CD4-positive, CD25-positive, alpha-beta regulatory T cell (primary cell): Measurements from ENCODE around the gene MAGI1. TPM values are rescaled to one million over a fixed set of nuclear protein-coding genes. Genes with fewer than 3 reads are reported as not detected.

Experiments used
- ATAC-seq, 2 donors: fragments of 150-1000 bp; cut with Tn5 transposase; one replicate each; pipeline ENCODE4 v1.10.0; 2021; ENCODE audit warnings: low read depth in 2 of 2, moderate number of reproducible peaks in 2 of 2, moderate library complexity in 1 of 2
- DNase-seq, 3 donors: peaks; one replicate each; pipeline versions ENCODE4 v3.0.0 to v3.0.0-alpha.2; 2012 to 2022; ENCODE audit warnings: mixed read lengths in 1 of 3
- H3K27ac ChIP-seq: one replicate; pipeline ENCODE4 v1.7.0; 2013; ENCODE audit warnings: mild to moderate bottlenecking, low read length; ENCODE audit not compliant: insufficient read depth, poor library complexity, severe bottlenecking
- H3K27me3 ChIP-seq: one replicate; pipeline ENCODE4 v1.7.0; 2013; ENCODE audit warnings: low read length; ENCODE audit not compliant: control insufficient read depth, insufficient read depth
- H3K36me3 ChIP-seq: one replicate; pipeline ENCODE4 v1.7.0; 2013; ENCODE audit warnings: mild to moderate bottlenecking, low read length, moderate library complexity; ENCODE audit not compliant: control insufficient read depth, insufficient read depth
- H3K4me1 ChIP-seq: 2 replicates; pipeline ENCODE4 v1.7.0; 2013; ENCODE audit warnings: mild to moderate bottlenecking, low read length; ENCODE audit not compliant: insufficient read depth, control insufficient read depth, poor library complexity, severe bottlenecking
- H3K4me3 ChIP-seq: one replicate; pipeline ENCODE4 v1.7.0; 2013; ENCODE audit warnings: low read depth, mild to moderate bottlenecking, low read length, moderate library complexity
- H3K9me3 ChIP-seq, 2 experiments: 1 replicate in 1 of 2; 2 replicates in 1 of 2; pipeline ENCODE4 v1.7.0; 2013; ENCODE audit warnings: low read length in 2 of 2, mild to moderate bottlenecking in 1 of 2, moderate library complexity in 1 of 2; ENCODE audit not compliant: control insufficient read depth in 2 of 2
- H3K27ac Mint-ChIP-seq, 3 donors: one replicate each; pipeline ENCODE4 v1.8.0; 2020 to 2022; ENCODE audit warnings: mild to moderate bottlenecking in 3 of 3, mixed read lengths in 3 of 3, moderate library complexity in 2 of 3
- H3K27me3 Mint-ChIP-seq: one replicate; pipeline ENCODE4 v1.8.0; 2022; ENCODE audit warnings: mild to moderate bottlenecking, mixed read lengths
- H3K36me3 Mint-ChIP-seq: one replicate; pipeline ENCODE4 v1.8.0; 2020; ENCODE audit warnings: mixed read lengths
- H3K4me1 Mint-ChIP-seq, 4 donors: one replicate each; pipeline ENCODE4 v1.8.0; 2020 to 2022; ENCODE audit warnings: mixed read lengths in 4 of 4, mild to moderate bottlenecking in 1 of 4
- H3K4me3 Mint-ChIP-seq, 4 donors: one replicate each; pipeline ENCODE4 v1.8.0; 2020 to 2022; ENCODE audit warnings: mild to moderate bottlenecking in 4 of 4, mixed read lengths in 4 of 4, moderate library complexity in 3 of 4
- H3K9me3 Mint-ChIP-seq, 7 donors: one replicate each; pipeline ENCODE4 v1.8.0; 2020 to 2022; ENCODE audit warnings: mixed read lengths in 7 of 7, mild to moderate bottlenecking in 3 of 7, moderate library complexity in 2 of 7
- polyA plus RNA-seq, 4 donors: library from polyadenylated mRNA; unstranded; fragments of 300-500 nt; fragmentation: Illumina TruSeq; gene quantifications; one replicate each; pipeline ENCODE4 v1.2.3, GENCODE V29; 2021
- total RNA-seq: library from RNA; stranded (reverse); gene quantifications from one replicate; pipeline ENCODE4 v1.2.3, GENCODE V29; 2022

Gene MAGI1
- total and polyA plus RNA-seq, 5 donors from 2014 or later, result 0.10 to 0.44 (median 0.19) TPM; not detected in 1

DNA sequence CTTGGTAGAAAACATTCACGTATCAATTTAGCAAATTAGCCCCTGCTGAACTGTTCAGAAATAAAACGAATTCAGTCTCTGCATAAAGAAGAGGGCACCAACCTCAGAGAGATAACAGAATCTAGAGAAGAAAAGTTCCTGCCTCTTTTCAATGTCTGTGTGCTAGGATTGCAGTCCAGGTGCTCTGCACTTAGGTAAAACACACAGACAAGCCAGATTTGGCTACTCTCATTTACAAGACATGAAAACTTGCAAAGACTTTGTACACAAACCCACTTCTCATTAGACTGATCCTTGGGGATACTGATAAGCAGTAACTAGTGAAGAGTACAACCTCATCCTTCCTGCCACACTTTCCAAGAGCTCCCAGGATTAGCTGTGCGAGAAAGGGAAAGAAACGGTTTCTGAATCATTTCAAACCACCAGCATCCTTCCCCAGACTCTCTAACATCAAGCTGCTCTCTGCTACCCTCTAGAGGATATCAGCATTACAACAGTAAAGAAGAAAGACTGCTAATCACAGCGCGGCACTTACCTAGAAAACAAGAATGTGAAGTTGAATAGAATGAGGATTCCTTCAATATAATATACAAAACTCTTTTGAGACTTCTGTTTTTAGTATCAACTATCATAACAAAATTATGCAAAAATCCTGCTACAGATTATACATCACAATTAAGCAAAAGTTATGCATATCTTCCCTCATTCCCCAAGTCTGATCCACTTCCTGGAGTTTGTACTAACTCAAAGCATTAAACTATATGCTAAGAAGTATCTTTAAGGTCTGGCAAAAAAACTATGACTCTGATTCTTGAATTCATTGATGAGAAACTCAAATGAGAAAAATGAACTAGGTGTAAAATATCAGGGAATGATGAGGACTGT, 306.4 kb downstream of the MAGI1 start:
- no peak overlapping the region for H3K4me3 ChIP-seq
- no peaks in the 10 kb centered on the region for H3K4me1 ChIP-seq
- no peak overlapping the region for H3K4me3 Mint-ChIP-seq
- H3K36me3 Mint-ChIP-seq, result no peaks in the 10 kb centered on the region
- ATAC-seq (peak; percentile 58 to 61), DNase-seq (peak in 2 of 3 donors; percentile 17 to 46)
- H3K27me3 ChIP-seq, result peaks cover 2% of the 10 kb centered on the region
- H3K36me3 ChIP-seq, result no peaks in the 10 kb centered on the region
- no peak overlapping the region for H3K27ac ChIP-seq
- peaks cover 11% of the 10 kb centered on the region for H3K27me3 Mint-ChIP-seq
- H3K4me1 Mint-ChIP-seq, result peaks cover 0 to 6% (median 3%) of the 10 kb centered on the region in 4 donors
- no peaks in the 10 kb centered on the region for H3K9me3 ChIP-seq
- no peak overlapping the region for H3K27ac Mint-ChIP-seq
- H3K9me3 Mint-ChIP-seq, result peaks cover 0 to 3% (median 0%) of the 10 kb centered on the region in 7 donors

DNA sequence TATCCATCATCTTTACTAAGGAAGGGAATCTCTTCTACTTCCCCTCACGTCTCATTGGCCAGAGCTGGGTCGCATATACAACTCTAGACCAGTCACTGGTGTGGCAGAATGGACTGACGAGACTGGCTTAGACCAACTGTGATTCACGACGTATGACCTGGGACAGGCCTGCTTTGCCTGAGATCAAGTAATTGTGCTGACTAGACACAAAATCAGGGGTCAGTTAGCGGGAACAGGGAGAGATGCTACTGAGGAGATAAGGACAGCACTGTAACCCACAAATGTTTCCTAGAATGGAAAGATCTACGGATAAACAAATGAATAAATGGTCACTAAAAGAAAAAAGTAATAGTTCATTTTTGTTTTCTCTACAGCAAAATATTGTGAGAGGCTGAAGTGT, 308.3 kb downstream of the MAGI1 start:
- ATAC-seq (no peak), DNase-seq (no peak)
- Histone ChIP-seq H3K36me3 (no peaks in the 10 kb centered on the region), H3K9me3 (no peaks in the 10 kb centered on the region), H3K27ac (no peak overlapping the region), H3K27me3 (peaks cover 2% of the 10 kb centered on the region), H3K4me1 (no peaks in the 10 kb centered on the region), H3K4me3 (no peak overlapping the region)
- Mint-ChIP-seq H3K36me3 (no peaks in the 10 kb centered on the region), H3K4me1 (peaks cover 0 to 6% (median 3%) of the 10 kb centered on the region in 4 donors), H3K27ac (no peak overlapping the region), H3K9me3 (peaks cover 0 to 3% (median 0%) of the 10 kb centered on the region in 7 donors), H3K4me3 (no peak overlapping the region), H3K27me3 (peaks cover 8% of the 10 kb centered on the region)

DNA sequence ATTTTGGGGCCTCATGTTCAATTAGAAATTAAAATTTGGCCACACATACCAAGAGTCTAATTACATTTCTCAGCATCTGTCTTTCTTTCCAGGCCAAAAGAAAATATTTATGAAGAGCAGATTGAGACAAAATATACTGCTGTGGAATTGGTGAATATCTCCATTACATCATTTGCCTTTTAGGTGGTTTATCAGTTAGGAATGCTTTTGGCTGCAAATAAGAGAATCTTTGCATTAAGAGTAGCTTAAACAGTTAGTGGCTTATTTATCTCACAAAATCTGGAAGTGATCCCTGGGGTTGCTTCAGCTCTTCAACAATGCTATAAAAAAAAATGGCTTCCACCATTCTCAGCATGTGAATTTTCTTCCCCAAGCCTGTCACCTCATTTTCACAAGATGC, 308.7 kb downstream of the MAGI1 start:
- H3K4me1 ChIP-seq, result no peaks in the 10 kb centered on the region
- H3K27me3 ChIP-seq, result peaks cover 2% of the 10 kb centered on the region
- H3K9me3 Mint-ChIP-seq, result peaks cover 0 to 3% (median 0%) of the 10 kb centered on the region in 7 donors
- no peaks in the 10 kb centered on the region for H3K9me3 ChIP-seq
- no peak overlapping the region for H3K4me3 Mint-ChIP-seq
- no peak overlapping the region for H3K27ac Mint-ChIP-seq
- H3K27ac ChIP-seq, result no peak overlapping the region
- no peaks in the 10 kb centered on the region for H3K36me3 ChIP-seq
- no peak for DNase-seq
- H3K4me3 ChIP-seq, result no peak overlapping the region
- H3K36me3 Mint-ChIP-seq, result no peaks in the 10 kb centered on the region
- peaks cover 8% of the 10 kb centered on the region for H3K27me3 Mint-ChIP-seq
- no peak for ATAC-seq
- peaks cover 0 to 6% (median 3%) of the 10 kb centered on the region in 4 donors for H3K4me1 Mint-ChIP-seq

DNA sequence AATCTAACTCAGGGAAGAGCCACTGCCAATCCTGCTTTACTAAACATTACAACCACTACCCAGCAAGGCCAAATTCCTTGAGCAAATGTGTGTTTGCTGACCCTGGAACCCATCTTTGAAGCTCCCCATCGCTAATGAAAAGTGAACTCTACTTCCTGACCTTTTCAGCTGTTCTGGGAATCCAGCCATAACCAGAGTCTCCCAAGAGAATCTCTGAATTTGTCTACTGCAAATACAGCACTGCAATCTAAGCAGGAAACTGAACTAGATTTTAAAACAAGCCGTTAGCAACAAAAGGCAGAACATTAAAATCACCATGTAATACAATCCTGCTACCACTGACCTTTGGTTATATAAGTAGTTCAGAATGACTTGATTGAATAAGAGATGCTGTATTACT, 309.2 kb downstream of the MAGI1 start:
- H3K4me1 ChIP-seq, result no peaks in the 10 kb centered on the region
- Mint-ChIP-seq H3K4me1 (peaks cover 0 to 6% (median 3%) of the 10 kb centered on the region in 4 donors), H3K4me3 (peak overlapping the region in 1 of 4 donors; percentile 22), H3K27ac (no peak overlapping the region), H3K36me3 (no peaks in the 10 kb centered on the region), H3K27me3 (peaks cover 8% of the 10 kb centered on the region), H3K9me3 (peaks cover 0 to 2% (median 0%) of the 10 kb centered on the region in 7 donors)
- peaks cover 2% of the 10 kb centered on the region for H3K27me3 ChIP-seq
- no peaks in the 10 kb centered on the region for H3K36me3 ChIP-seq
- DNase-seq, result no peak
- H3K27ac ChIP-seq, result no peak overlapping the region
- H3K9me3 ChIP-seq, result no peaks in the 10 kb centered on the region
- no peak overlapping the region for H3K4me3 ChIP-seq
- ATAC-seq, result no peak

DNA sequence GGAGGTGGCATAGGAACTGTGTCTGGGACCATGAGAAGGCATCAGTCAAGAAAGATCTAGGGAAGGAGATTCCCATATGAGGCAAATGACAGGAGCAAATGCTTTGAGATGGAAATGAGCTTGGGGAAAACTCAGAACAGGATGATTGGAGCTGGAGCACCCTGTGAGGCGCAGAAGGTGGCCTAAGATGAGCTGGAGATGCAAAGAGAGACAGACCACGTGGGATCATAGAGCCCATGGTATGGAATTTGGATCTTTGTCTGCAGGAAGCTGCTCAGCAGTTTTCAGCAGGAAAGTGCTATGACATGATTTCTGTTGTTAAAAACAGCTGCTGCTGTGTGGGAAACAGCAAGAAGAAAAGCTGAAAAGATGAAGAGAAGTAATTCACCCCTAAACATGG, 310.6 kb downstream of the MAGI1 start:
- ATAC-seq, result no peak
- no peaks in the 10 kb centered on the region for H3K36me3 ChIP-seq
- Mint-ChIP-seq H3K9me3 (peaks cover 0 to 1% (median 0%) of the 10 kb centered on the region in 7 donors), H3K27me3 (peaks cover 8% of the 10 kb centered on the region), H3K4me1 (peaks cover 0 to 6% (median 3%) of the 10 kb centered on the region in 4 donors), H3K27ac (no peak overlapping the region), H3K36me3 (no peaks in the 10 kb centered on the region), H3K4me3 (no peak overlapping the region)
- H3K9me3 ChIP-seq, result no peaks in the 10 kb centered on the region
- no peaks in the 10 kb centered on the region for H3K27me3 ChIP-seq
- H3K4me3 ChIP-seq, result no peak overlapping the region
- H3K4me1 ChIP-seq, result no peaks in the 10 kb centered on the region
- no peak for DNase-seq
- no peak overlapping the region for H3K27ac ChIP-seq

DNA sequence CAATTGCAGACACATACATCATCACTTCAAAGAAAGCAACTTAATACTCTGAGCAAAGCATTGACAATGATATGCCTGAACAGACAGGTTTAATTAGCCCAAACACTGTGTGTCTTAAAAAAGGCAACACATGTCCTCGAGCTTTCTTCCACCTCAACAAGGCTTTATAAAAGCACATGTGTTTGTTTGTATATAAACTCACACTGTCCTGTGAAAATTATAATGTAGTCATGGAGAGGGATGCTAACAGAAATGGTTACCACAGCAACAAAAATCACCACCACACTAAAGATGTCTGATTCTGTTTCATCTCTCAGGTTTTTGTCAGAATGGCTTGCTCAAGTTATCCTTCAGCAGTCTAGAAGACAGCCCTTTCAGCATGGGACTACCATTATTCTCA, 314.7 kb downstream of the MAGI1 start:
- Histone ChIP-seq H3K4me1 (no peaks in the 10 kb centered on the region), H3K27me3 (no peaks in the 10 kb centered on the region), H3K9me3 (no peaks in the 10 kb centered on the region), H3K36me3 (no peaks in the 10 kb centered on the region), H3K4me3 (no peak overlapping the region), H3K27ac (no peak overlapping the region)
- Mint-ChIP-seq H3K36me3 (no peaks in the 10 kb centered on the region), H3K9me3 (peaks cover 0 to 2% (median 0%) of the 10 kb centered on the region in 7 donors), H3K4me3 (no peak overlapping the region), H3K27ac (no peak overlapping the region), H3K4me1 (no peaks in the 10 kb centered on the region), H3K27me3 (no peaks in the 10 kb centered on the region)
- DNase-seq (no peak), ATAC-seq (no peak)

DNA sequence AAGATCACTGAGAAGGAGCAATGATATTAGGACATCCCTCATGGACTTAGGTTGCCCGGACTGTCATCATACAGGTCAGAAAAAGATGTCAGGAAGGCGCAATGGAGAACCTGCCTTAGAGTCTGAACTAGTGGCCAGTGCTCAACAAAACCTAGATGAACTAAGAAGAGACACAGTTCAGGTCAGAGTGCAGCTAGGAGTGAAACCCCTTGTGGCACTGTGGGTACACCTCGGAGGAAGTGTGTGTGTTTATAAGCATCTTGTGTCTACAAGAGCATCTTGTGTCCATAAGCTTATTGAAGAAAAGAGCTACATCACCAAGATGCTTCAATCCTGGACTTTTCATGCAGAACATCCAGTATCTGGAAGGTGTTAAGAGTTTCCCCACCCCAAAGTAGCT, 315.7 kb downstream of the MAGI1 start:
- H3K9me3 Mint-ChIP-seq, result peaks cover 0 to 2% (median 0%) of the 10 kb centered on the region in 7 donors
- H3K27ac ChIP-seq, result no peak overlapping the region
- ATAC-seq, result no peak
- no peak overlapping the region for H3K4me3 ChIP-seq
- H3K27ac Mint-ChIP-seq, result no peak overlapping the region
- H3K4me3 Mint-ChIP-seq, result no peak overlapping the region
- no peaks in the 10 kb centered on the region for H3K4me1 Mint-ChIP-seq
- no peaks in the 10 kb centered on the region for H3K27me3 Mint-ChIP-seq
- DNase-seq, result no peak
- no peaks in the 10 kb centered on the region for H3K27me3 ChIP-seq
- H3K4me1 ChIP-seq, result no peaks in the 10 kb centered on the region
- no peaks in the 10 kb centered on the region for H3K36me3 ChIP-seq
- H3K9me3 ChIP-seq, result no peaks in the 10 kb centered on the region
- no peaks in the 10 kb centered on the region for H3K36me3 Mint-ChIP-seq
